ENCODE results near the gene CAP2.

Gene CAP2

DNA sequence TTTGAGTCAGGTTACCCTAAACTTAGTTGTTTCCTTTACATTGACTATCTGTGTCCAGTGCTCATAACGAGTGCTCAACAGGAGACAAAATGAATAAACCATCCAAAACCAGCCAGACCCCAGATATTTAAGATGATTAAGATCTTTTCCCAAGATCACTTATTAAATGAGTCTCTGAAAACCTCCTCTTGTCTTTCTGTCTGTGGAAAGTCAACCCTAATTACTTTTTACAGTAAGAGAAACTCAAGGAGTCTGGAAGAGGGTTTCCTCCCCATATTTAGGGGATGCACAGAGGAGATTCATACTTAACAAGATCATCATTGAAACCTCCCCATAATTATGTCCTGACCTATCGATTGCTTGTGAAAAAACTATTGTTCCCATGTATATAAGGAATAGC is 84.0 kb downstream of the CAP2 start:
- CTCF ChIA-PET = interaction anchor here (0.6 kb wide), 1 partner anchor 61 kb away, joined by 4 read pairs; no protein-coding TSS in a partner anchor
- TF ChIP-seq, protein P1, sequence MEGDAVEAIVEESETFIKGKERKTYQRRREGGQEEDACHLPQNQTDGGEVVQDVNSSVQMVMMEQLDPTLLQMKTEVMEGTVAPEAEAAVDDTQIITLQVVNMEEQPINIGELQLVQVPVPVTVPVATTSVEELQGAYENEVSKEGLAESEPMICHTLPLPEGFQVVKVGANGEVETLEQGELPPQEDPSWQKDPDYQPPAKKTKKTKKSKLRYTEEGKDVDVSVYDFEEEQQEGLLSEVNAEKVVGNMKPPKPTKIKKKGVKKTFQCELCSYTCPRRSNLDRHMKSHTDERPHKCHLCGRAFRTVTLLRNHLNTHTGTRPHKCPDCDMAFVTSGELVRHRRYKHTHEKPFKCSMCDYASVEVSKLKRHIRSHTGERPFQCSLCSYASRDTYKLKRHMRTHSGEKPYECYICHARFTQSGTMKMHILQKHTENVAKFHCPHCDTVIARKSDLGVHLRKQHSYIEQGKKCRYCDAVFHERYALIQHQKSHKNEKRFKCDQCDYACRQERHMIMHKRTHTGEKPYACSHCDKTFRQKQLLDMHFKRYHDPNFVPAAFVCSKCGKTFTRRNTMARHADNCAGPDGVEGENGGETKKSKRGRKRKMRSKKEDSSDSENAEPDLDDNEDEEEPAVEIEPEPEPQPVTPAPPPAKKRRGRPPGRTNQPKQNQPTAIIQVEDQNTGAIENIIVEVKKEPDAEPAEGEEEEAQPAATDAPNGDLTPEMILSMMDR (conservative IDR thresholded peaks at IDR 0.05; ENCODE audit: low read depth) = no peak
- POLR2A ChIA-PET (ENCODE audit: low non-redundant PET) = no interaction called here

DNA sequence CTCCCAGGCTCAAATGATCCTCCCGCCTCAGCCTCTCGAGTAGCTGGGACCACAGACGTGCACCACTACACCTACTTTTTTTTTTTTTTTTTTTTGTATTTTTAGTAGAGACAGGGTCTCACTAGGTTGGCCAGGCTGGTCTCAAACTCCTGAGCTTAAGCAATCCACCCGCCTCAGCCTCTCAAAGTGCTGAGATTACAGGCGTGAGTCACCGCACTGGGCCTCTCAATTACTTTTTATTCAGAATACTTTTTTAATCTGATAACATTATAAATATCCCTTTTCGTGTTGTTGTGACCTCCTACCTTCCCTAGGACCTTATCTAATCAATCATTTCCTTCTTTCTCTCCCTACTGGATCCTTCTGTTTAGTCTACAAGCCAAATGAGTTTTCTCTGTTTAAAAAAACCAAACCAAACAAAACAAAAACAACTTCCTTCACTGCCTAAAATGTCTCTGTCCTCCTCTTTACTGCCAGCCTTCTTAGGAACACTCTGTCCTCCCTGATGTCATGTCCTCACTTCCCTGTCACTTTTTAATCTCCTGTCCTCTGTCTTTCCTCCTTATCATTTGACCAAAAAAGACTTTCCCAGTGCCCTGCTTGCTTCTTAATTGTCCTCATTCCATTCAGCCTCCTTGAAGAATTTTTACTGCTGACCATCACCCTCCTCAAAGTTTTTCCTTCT is 85.0 kb downstream of the CAP2 start:
- POLR2A ChIA-PET (ENCODE audit: low non-redundant PET) = no interaction called here
- CTCF ChIA-PET = interaction anchor here (0.6 kb wide), 1 partner anchor 58 kb away, joined by 3 read pairs; no protein-coding TSS in a partner anchor
- H3K27ac ChIP-seq = no peak overlapping the region
- TF ChIP-seq, protein P1 (conservative IDR thresholded peaks at IDR 0.05; ENCODE audit: low read depth) = no peak
- no peak for DNase-seq (ENCODE audit: low spot score)

More for the DNA sequence above, 84.0 kb downstream of the CAP2 start:
- H3K27ac ChIP-seq = no peak overlapping the region
- DNase-seq (ENCODE audit: low spot score) = no peak

DNA sequence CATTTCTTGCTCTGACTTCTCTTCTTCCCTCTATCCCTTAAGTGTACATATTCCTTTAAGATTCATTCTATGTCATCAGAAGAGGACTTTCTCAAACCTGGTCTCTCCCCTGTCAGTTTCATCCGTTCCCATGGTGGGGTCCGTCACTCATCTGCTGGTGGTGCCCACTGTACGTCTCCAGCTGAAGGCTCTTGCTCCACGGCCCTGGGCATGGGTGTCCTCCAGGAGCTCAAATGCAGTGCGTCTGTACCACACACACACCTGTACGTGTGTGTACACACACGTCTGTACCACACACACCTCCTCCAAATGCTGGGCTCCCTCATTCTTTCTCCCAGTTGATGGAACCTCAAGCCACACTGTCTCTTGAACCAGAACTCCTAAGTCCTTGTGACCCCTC is 85.6 kb downstream of the CAP2 start:
- H3K27ac ChIP-seq = no peak overlapping the region
- ChIA-PET POLR2A (ENCODE audit: low non-redundant PET) (no interaction called here), CTCF (interaction anchor here (0.6 to 0.7 kb wide), 2 partner anchors 10 to 131 kb away, joined by 3 read pairs; no protein-coding TSS in a partner anchor)
- TF ChIP-seq, protein P1 (conservative IDR thresholded peaks at IDR 0.05; ENCODE audit: low read depth) = no peak
- DNase-seq (ENCODE audit: low spot score) = no peak

DNA sequence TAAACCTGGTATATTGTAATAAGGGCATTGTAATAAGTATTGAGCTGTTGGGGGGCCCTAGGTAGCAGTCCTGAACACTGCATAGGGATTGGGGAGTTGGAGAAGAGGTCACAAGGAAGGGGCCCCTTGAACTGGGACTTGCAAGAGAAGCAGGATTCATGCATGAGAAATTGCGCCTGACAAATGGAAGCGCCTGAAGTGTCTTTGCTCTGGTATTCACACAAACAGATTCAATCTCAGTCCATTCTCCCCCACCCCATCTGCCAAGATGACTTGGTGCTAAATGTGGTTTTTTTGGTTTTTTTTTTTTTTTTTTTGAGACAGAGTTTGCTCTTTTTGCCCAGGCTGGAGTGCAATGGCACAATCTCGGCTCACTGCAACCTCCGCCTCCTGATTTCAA is 87.1 kb downstream of the CAP2 start:
- CTCF ChIA-PET = no interaction called here

DNA sequence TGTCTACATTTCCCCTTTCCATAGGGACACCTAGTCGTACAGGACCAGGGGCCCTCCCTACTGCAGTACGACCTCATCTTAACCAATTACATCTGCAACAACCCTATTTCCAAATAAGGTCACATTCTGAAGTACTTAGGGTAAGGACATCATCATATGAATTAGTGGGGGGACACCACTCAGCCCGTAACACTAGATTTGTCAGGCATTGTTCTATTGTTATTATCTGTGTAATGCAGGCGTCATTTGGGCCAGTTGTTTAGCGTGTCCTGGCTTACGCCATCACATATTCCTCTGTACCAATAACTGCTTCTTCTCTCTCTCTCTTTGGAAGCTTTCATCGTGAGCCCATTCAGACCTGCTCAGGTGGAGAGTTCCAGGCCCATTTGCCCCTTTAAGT is 89.3 kb downstream of the CAP2 start:
- no peak overlapping the region for H3K27ac ChIP-seq
- TF ChIP-seq, protein P1 (conservative IDR thresholded peaks at IDR 0.05; ENCODE audit: low read depth) = no peak
- ChIA-PET POLR2A (ENCODE audit: low non-redundant PET) (no interaction called here), CTCF (no interaction called here)
- no peak for DNase-seq (ENCODE audit: low spot score)

More for the DNA sequence above, 87.1 kb downstream of the CAP2 start:
- DNase-seq (ENCODE audit: low spot score) = no peak
- TF ChIP-seq, protein P1 (conservative IDR thresholded peaks at IDR 0.05; ENCODE audit: low read depth) = no peak
- POLR2A ChIA-PET (ENCODE audit: low non-redundant PET) = no interaction called here
- H3K27ac ChIP-seq = no peak overlapping the region

DNA sequence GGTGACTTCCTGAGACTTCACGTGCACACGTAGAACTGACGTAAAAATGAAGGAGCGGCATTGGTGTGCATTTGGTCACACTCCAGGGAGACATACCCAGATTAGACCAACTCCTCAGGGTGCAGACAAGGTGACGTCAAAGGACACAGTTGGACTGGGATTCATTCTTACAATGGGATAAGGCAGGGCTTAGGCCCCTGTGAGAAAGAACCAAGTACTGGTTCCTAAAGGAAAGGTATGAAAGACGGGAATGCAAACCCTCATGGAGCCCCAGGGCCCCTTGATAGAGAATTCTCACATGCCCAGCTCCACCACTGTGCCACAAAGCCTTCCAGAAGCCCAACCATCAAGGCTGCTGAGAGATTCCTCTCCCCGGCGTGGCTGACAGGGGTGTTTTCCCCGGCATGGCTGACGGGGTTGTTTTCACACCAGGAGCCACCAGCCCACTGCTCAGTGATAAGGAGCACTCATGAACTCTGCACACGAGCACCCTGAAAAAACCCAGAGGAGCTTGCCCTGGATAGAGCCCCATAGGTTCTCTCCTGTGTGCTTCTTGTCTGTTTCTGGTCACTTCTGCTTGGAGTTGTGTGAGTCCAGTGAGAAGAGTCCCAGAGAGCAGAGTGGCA is 90.1 kb downstream of the CAP2 start:
- no peak overlapping the region for H3K27ac ChIP-seq
- CTCF ChIA-PET = no interaction called here
- TF ChIP-seq, protein P1 (conservative IDR thresholded peaks at IDR 0.05; ENCODE audit: low read depth) = no peak
- POLR2A ChIA-PET (ENCODE audit: low non-redundant PET) = no interaction called here
- no peak for DNase-seq (ENCODE audit: low spot score)

All from RWPE1 (cell line).